ENCODE results near the gene ANKMY2.

The ANKMY2 gene

DNA sequence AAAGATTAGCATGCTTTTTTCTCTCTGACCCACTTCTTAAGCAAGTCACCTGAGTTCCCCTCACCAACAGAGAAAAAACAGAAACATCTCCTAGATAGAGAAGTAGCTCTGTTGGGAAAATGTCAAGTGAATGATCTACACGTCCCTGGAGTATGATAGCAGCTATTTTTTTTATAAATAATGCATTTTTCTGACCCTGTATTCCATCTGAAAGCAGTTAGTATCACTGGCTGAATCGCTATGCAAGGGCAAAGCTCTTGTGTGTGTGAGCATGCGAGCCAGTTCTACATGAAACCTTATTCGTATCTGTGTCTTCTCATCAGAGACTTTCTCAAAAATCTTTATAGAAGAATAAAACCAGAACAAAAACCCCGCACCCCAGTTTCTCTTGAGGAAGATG, 8.2 kb downstream of the ANKMY2 start:
- H3K4me3 ChIP-seq (ENCODE audit: low read depth, low read length): no peak overlapping the region
- DNase-seq (ENCODE audit: low read depth, low spot score): no peak
- TF ChIP-seq, protein P1, sequence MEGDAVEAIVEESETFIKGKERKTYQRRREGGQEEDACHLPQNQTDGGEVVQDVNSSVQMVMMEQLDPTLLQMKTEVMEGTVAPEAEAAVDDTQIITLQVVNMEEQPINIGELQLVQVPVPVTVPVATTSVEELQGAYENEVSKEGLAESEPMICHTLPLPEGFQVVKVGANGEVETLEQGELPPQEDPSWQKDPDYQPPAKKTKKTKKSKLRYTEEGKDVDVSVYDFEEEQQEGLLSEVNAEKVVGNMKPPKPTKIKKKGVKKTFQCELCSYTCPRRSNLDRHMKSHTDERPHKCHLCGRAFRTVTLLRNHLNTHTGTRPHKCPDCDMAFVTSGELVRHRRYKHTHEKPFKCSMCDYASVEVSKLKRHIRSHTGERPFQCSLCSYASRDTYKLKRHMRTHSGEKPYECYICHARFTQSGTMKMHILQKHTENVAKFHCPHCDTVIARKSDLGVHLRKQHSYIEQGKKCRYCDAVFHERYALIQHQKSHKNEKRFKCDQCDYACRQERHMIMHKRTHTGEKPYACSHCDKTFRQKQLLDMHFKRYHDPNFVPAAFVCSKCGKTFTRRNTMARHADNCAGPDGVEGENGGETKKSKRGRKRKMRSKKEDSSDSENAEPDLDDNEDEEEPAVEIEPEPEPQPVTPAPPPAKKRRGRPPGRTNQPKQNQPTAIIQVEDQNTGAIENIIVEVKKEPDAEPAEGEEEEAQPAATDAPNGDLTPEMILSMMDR (IDR thresholded peaks at IDR 0.05; ENCODE audit: insufficient read depth, low read length, missing control alignments): no peak
- ChIA-PET CTCF (interaction anchor here (1.0 to 1.4 kb wide), 3 partner anchors 8 to 539 kb away, joined by 3 to 4 read pairs (median 3); partner anchors contain the start of genes ANKMY2 and BZW2), POLR2A (interaction anchor here (1.6 kb wide), 1 partner anchor 8 kb away, joined by 4 read pairs; the partner anchor contains the start of genes ANKMY2 and BZW2)

DNA sequence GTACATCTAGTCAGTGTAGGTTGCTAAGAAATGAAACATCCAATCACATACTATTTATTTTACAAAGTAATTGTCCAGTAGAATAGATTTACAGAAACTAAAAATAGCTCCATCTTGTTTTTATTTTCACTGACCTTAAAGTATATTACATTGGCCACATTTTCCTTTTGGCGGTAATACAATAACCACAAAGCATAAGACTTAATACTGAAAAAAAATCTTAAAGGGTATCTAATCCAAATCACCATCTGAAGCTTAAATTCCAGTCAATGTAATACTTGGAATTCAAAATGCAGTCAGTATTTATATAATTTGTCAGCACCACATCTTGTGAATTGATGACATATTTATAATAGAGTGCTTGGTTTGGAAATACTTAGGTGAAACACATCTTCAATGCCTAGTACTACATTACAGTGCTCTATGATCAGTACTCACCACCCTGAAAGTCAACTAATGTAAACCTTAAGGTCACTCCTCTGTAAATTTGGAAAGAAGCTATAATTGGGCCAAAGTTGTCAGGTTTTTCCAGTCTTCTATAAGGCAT, 8.9 kb downstream of the ANKMY2 start:
- ChIA-PET CTCF (interaction anchor here (1.0 to 1.4 kb wide), 3 partner anchors 9 to 538 kb away, joined by 3 to 4 read pairs (median 3); partner anchors contain the start of genes ANKMY2 and BZW2), POLR2A (interaction anchor here (0.7 to 1.6 kb wide), 2 partner anchors 9 to 15 kb away, joined by 4 to 7 read pairs; partner anchors contain the start of genes ANKMY2 and BZW2)
- DNase-seq (ENCODE audit: low read depth, low spot score): peak; percentile 34
- TF ChIP-seq, protein P1 (IDR thresholded peaks at IDR 0.05; ENCODE audit: insufficient read depth, low read length, missing control alignments): no peak
- no peak overlapping the region for H3K4me3 ChIP-seq (ENCODE audit: low read depth, low read length)

DNA sequence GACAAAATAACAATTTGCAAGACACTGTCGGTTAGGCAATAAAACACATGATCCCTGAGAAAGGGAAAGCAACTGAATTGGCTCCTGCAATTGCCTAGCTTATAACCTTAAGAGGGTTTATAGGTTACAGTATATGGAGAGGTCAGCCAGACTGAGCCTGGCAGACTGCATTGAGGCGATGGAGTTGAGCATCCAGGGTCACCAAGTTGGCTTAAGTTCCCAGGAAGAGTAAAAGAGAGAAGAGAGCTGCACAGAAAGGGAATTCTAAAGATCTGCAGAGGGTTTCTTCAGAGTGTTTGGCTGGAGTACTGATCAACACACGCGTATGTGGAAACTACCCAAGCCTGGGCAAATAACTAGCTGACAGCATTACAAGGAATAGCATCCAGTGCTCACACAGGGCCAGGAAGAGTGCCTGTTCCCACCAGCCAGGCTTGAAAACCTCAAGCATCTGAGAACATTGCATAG, 11.2 kb downstream of the ANKMY2 start:
- DNase-seq (ENCODE audit: low read depth, low spot score): no peak
- no peak overlapping the region for H3K4me3 ChIP-seq (ENCODE audit: low read depth, low read length)
- CTCF ChIA-PET: interaction anchor here (1.7 kb wide), 1 partner anchor 11 kb away, joined by 5 read pairs; no protein-coding TSS in a partner anchor
- TF ChIP-seq, protein P1 (IDR thresholded peaks at IDR 0.05; ENCODE audit: insufficient read depth, low read length, missing control alignments): no peak
- POLR2A ChIA-PET: no interaction called here

DNA sequence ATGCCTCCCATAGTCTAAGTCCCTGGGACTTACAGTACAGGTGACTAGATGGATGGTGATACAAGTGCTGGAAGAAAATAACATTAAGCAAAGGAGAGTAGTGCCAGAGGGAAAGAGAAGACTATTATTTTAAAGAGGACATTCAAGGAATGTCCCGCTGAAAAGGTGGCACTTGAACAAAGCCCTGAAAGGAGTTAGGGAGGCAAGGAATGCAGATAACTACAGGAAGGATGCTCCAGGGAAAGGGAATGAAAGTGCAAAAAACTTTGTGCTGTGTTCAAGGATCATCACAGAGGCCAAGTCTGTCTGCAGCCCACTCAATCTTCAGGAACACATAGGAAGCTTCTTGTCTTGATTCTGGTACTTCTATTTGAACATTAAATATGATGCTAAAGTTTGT, 14.9 kb downstream of the ANKMY2 start:
- ChIA-PET POLR2A (no interaction called here), CTCF (interaction anchor here (0.6 kb wide), 1 partner anchor 13 kb away, joined by 3 read pairs; no protein-coding TSS in a partner anchor)
- DNase-seq (ENCODE audit: low read depth, low spot score): no peak
- TF ChIP-seq, protein P1 (IDR thresholded peaks at IDR 0.05; ENCODE audit: insufficient read depth, low read length, missing control alignments): no peak
- H3K4me3 ChIP-seq (ENCODE audit: low read depth, low read length): no peak overlapping the region

DNA sequence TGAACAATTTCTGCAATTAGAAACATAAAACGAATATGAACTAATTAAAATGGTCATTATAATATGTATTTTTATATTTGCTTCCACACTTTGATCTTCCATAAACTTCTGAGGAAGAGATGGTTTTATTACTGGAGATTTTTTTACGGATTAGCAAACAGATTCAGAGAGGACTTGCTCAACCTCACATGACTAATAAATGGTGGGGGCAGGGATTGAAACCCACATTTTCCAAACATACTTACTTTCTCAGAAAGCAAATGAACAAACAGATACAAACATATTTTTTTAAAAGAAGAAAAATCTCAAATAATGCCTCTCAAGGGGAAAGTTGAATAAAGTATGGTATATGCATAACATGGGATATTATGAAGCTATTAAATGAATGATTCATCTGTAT, 18.3 kb downstream of the ANKMY2 start:
- ChIA-PET POLR2A (no interaction called here), CTCF (no interaction called here)
- H3K4me3 ChIP-seq (ENCODE audit: low read depth, low read length): no peak overlapping the region
- TF ChIP-seq, protein P1 (IDR thresholded peaks at IDR 0.05; ENCODE audit: insufficient read depth, low read length, missing control alignments): no peak
- DNase-seq (ENCODE audit: low read depth, low spot score): no peak

DNA sequence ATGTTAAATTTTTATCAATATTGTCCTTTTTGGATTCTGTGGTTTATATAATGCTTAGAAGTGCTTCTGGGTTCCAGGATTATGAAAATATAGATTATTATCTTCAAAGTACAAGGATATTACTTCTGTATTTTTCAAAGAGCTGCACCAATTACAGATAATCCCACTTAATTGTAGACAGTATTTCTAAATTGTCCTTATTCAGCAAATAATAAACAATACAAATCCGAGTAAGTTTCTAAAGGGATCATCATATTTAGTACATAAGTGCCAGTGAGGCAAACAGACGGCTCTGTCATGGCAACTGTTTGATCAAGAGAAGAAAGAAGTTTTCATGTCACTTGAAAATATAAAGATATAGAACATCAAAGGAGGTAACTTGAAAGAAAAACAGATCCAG, 19.2 kb downstream of the ANKMY2 start:
- TF ChIP-seq, protein P1 (IDR thresholded peaks at IDR 0.05; ENCODE audit: insufficient read depth, low read length, missing control alignments): no peak
- ChIA-PET POLR2A (no interaction called here), CTCF (no interaction called here)
- H3K4me3 ChIP-seq (ENCODE audit: low read depth, low read length): no peak overlapping the region
- DNase-seq (ENCODE audit: low read depth, low spot score): no peak

Measured in AG04449 (cell line).